Measurements from ENCODE around the gene NUDT12. TPM values are rescaled to one million over a fixed set of nuclear protein-coding genes. Genes with fewer than 3 reads are reported as not detected.

The NUDT12 gene
- total RNA-seq, 2 donors from 2014 or later, result 0.24 to 2.2 TPM

DNA sequence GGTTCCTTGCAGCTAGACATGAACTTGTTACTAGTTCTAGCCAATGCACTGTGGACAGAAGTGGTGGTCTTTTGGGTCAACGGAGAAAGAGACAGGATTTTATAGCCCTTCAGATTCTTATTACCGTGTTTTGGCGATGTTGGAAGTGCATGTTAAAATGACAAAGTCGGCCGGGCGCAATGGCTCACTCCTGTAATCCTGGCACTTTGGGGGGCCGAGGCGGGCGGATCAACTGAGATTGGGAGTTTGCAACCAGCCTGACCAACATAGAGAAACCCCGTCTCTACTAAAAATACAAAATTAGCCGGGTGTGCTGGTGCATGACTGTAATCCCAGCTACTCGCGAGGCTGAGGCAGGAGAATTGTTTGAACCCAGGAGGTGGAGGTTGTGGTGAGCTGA, 9.1 kb upstream of the NUDT12 start:
- DNase-seq (no peak), ATAC-seq (replicated peaks in 1 of 2) (no peak)
- no peaks in the 10 kb centered on the region for H3K9me3 Mint-ChIP-seq
- H3K4me1 Mint-ChIP-seq (ENCODE audit: low read depth), result no peaks in the 10 kb centered on the region
- no peaks in the 10 kb centered on the region for H3K27me3 Mint-ChIP-seq (ENCODE audit: low read depth)
- H3K36me3 Mint-ChIP-seq (ENCODE audit: insufficient read depth in 2 of 2), result no peaks in the 10 kb centered on the region
- H3K27ac Mint-ChIP-seq, result no peak overlapping the region
- H3K4me3 Mint-ChIP-seq, result no peak overlapping the region

DNA sequence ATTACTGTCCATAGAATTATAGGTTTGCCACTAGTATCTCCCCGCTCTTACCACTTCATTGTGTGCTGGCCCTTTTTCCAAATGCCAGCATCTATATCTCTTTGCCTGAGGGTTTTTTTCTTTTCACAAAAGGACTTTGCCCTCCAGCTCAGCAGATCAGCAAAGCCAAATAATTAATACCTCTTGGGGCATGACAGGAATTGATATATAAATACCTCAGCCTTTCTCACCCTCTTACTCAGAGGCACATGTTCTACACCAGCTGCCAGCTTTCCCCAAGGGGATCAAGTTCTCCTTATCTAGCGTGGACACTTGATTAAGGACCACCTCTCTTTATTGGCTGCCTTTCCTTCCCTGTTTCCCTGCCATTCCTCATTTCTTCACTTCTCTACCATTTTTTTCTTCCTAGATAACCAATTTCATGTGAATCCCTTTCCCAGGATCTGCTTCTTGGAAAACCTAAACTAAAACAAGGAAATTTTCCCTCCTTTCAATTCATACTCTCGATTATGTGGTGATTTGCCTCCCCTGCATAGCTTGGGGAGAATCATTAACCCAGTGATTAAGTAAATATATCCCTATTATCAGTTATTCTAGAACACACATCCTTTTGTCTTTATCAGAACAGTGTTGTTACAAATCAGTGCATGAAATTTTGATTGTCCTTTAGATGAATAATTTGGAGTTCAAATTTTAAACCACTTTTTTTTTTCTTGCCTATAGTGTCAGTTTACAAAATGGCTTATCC, 6.9 kb upstream of the NUDT12 start:
- ATAC-seq (replicated peaks in 1 of 2), result no peak
- Mint-ChIP-seq H3K27ac (no peak overlapping the region), H3K4me3 (no peak overlapping the region), H3K9me3 (no peaks in the 10 kb centered on the region), H3K36me3 (ENCODE audit: insufficient read depth in 2 of 2) (no peaks in the 10 kb centered on the region), H3K27me3 (ENCODE audit: low read depth) (no peaks in the 10 kb centered on the region), H3K4me1 (ENCODE audit: low read depth) (no peaks in the 10 kb centered on the region)
- DNase-seq, result no peak

DNA sequence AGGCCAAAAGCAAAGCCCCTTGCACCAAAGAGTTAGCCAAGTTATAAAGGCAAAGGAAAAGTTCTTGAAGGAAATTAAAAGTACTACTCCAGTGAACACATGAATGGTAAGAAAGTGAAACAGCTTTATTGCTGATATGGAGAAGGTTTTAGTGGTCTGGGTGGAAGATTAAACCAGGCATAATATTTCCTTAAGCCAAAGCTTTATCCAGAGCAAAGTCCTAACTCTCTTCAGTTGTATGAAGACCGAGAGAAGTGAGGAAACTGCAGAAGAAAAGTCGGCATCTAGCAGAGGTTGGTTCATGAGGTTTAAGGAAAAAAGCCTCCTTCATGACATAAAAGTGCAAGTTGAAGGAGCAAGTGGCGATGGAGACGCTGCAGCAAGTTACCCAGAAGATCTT, 3.1 kb upstream of the NUDT12 start:
- no peak for DNase-seq
- Mint-ChIP-seq H3K4me1 (ENCODE audit: low read depth) (peaks cover 5% of the 10 kb centered on the region), H3K27me3 (ENCODE audit: low read depth) (peaks cover 7% of the 10 kb centered on the region), H3K4me3 (no peak overlapping the region), H3K36me3 (ENCODE audit: insufficient read depth in 2 of 2) (no peaks in the 10 kb centered on the region), H3K9me3 (no peaks in the 10 kb centered on the region), H3K27ac (no peak overlapping the region)
- no peak for ATAC-seq (replicated peaks in 1 of 2)

GRCh38 chr5:103561685-103562452, 720 bp downstream of the NUDT12 start:
- no peaks in the 10 kb centered on the region for H3K36me3 Mint-ChIP-seq (ENCODE audit: insufficient read depth in 2 of 2)
- peak overlapping the region; percentile 71 for H3K27ac Mint-ChIP-seq
- H3K4me3 Mint-ChIP-seq, result peak overlapping the region; percentile 74 to 85
- DNase-seq (no peak), ATAC-seq (replicated peaks in 1 of 2) (peak in 1 of 2 donors; percentile 46)
- H3K4me1 Mint-ChIP-seq (ENCODE audit: low read depth), result peaks cover 5% of the 10 kb centered on the region
- no peaks in the 10 kb centered on the region for H3K9me3 Mint-ChIP-seq
- H3K27me3 Mint-ChIP-seq (ENCODE audit: low read depth), result peaks cover 7% of the 10 kb centered on the region

DNA sequence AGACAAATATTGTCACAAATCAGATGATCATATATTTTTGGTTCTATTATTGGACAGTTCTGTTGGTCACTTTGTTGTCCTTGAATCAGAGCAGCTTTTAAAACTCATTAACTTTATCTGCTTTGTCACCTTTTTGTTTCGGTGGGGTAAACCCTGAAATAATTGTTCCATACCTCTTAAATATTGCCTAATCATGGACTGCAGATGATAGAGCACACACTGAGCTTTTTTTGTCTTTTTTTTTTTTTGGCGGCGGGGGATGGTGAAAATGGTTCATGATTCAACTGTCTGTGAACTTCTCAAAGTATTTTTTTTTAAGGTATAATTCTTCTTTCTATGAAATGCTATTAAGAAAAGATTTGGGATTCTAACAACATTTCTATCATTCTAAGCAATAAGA, 1.8 kb downstream of the NUDT12 start:
- Mint-ChIP-seq H3K27ac (no peak overlapping the region), H3K4me1 (ENCODE audit: low read depth) (peaks cover 5% of the 10 kb centered on the region), H3K36me3 (ENCODE audit: insufficient read depth in 2 of 2) (no peaks in the 10 kb centered on the region), H3K9me3 (no peaks in the 10 kb centered on the region), H3K4me3 (no peak overlapping the region), H3K27me3 (ENCODE audit: low read depth) (peaks cover 7% of the 10 kb centered on the region)
- DNase-seq, result no peak
- no peak for ATAC-seq (replicated peaks in 1 of 2)

- no peak for ATAC-seq (replicated peaks in 1 of 2)
- H3K36me3 Mint-ChIP-seq (ENCODE audit: insufficient read depth in 2 of 2), result no peaks in the 10 kb centered on the region
Measured at GRCh38 chr5:103546858-103547257, 15.7 kb downstream of the NUDT12 start.

GRCh38 chr5:103542441-103542840, 20.1 kb downstream of the NUDT12 start:
- Mint-ChIP-seq H3K36me3 (ENCODE audit: insufficient read depth in 2 of 2) (no peaks in the 10 kb centered on the region), H3K4me3 (no peak overlapping the region), H3K27ac (no peak overlapping the region), H3K27me3 (ENCODE audit: low read depth) (no peaks in the 10 kb centered on the region), H3K4me1 (ENCODE audit: low read depth) (no peaks in the 10 kb centered on the region), H3K9me3 (no peaks in the 10 kb centered on the region)
- no peak for ATAC-seq (replicated peaks in 1 of 2)
- no peak for DNase-seq

More at GRCh38 chr5:103546858-103547257, 15.7 kb downstream of the NUDT12 start:
- Mint-ChIP-seq H3K4me1 (ENCODE audit: low read depth) (no peaks in the 10 kb centered on the region), H3K9me3 (no peaks in the 10 kb centered on the region), H3K27me3 (ENCODE audit: low read depth) (no peaks in the 10 kb centered on the region), H3K4me3 (no peak overlapping the region), H3K27ac (no peak overlapping the region)
- no peak for DNase-seq

- Mint-ChIP-seq H3K9me3 (no peaks in the 10 kb centered on the region), H3K4me1 (ENCODE audit: low read depth) (no peaks in the 10 kb centered on the region), H3K36me3 (ENCODE audit: insufficient read depth in 2 of 2) (no peaks in the 10 kb centered on the region), H3K4me3 (no peak overlapping the region), H3K27ac (no peak overlapping the region), H3K27me3 (ENCODE audit: low read depth) (no peaks in the 10 kb centered on the region)
- DNase-seq (no peak), ATAC-seq (replicated peaks in 1 of 2) (no peak)
Measured at GRCh38 chr5:103541569-103541968, 21.0 kb downstream of the NUDT12 start.

DNA sequence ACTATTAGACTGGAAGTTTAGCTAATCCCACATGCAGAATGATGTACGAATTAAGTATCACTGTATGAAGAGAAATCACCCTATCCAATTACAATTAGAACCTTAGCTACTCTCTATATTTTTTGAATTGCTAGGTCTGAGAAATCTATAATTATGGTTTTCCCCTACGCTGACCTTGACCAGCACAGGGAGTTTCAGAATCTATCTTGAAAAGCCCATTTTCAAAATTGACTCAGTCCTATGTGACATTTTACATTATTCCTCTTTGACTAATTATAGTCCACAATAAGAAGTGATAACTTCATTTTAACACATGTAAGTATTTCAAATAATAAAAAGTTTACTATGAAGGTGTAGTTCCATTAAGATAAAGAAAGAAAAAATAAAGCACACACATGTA, 21.5 kb downstream of the NUDT12 start:
- DNase-seq (no peak), ATAC-seq (replicated peaks in 1 of 2) (no peak)
- peaks cover 4% of the 10 kb centered on the region for H3K27me3 Mint-ChIP-seq (ENCODE audit: low read depth)
- H3K4me1 Mint-ChIP-seq (ENCODE audit: low read depth), result no peaks in the 10 kb centered on the region
- H3K9me3 Mint-ChIP-seq, result no peaks in the 10 kb centered on the region
- no peaks in the 10 kb centered on the region for H3K36me3 Mint-ChIP-seq (ENCODE audit: insufficient read depth in 2 of 2)
- no peak overlapping the region for H3K4me3 Mint-ChIP-seq
- H3K27ac Mint-ChIP-seq, result no peak overlapping the region

DNA sequence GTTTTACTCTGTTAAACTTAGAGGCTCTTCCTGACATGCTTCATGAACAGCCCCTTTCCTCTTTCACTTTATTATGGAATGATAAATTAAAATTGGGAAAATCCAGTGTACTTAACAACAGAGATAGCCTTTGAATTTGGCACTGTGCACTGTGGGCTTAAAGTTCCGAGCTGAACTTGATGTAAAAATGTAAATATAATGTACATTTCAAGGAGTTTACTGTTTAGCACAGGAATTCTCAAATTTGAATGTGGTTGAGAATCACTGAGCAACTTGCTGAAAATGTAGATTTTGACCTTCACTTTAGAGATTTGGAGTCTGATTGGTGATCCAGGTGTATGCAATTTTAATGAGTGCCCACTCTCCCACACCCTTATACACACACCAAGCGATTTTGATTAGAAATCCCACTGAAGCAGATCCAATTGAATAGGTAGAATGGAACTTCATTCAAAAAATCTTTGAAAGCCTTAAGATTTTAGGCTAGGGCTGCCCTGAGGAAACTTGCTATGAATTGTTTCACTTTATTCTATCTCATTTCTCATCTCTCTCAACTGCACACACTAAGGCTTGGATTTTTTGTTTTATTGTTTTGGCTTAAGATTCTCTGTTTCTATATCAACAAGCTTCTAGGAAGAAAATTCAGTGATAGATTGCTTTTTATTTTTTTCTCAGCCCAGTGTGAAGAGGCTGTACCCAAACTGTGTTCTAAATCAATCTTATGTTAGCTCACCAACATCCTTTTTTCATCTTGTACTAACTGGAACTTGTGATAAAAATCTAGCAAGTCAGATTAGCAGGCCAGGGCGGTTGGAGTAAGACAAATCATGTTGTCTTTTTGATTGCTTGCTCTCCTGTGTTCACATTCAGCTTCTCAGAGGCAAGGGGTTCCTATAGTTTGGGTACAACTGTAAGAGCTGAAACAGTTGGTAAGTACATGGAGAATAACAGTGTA, 22.9 kb downstream of the NUDT12 start:
- Mint-ChIP-seq H3K27ac (no peak overlapping the region), H3K9me3 (no peaks in the 10 kb centered on the region), H3K27me3 (ENCODE audit: low read depth) (peaks cover 5% of the 10 kb centered on the region), H3K4me3 (no peak overlapping the region), H3K36me3 (ENCODE audit: insufficient read depth in 2 of 2) (no peaks in the 10 kb centered on the region), H3K4me1 (ENCODE audit: low read depth) (no peaks in the 10 kb centered on the region)
- no peak for ATAC-seq (replicated peaks in 1 of 2)
- DNase-seq, result no peak

GRCh38 chr5:103532086-103532734, 30.4 kb downstream of the NUDT12 start:
- no peak for ATAC-seq (replicated peaks in 1 of 2)

GRCh38 chr5:103526164-103526915, 36.2 kb downstream of the NUDT12 start:
- Mint-ChIP-seq H3K27me3 (ENCODE audit: low read depth) (peaks cover 7% of the 10 kb centered on the region), H3K4me1 (ENCODE audit: low read depth) (no peaks in the 10 kb centered on the region), H3K27ac (no peak overlapping the region), H3K4me3 (no peak overlapping the region), H3K9me3 (no peaks in the 10 kb centered on the region), H3K36me3 (ENCODE audit: insufficient read depth in 2 of 2) (no peaks in the 10 kb centered on the region)
- DNase-seq (no peak), ATAC-seq (replicated peaks in 1 of 2) (no peak)

More at GRCh38 chr5:103532086-103532734, 30.4 kb downstream of the NUDT12 start:
- Mint-ChIP-seq H3K27me3 (ENCODE audit: low read depth) (peaks cover 5% of the 10 kb centered on the region), H3K27ac (no peak overlapping the region), H3K9me3 (no peaks in the 10 kb centered on the region), H3K4me1 (ENCODE audit: low read depth) (no peaks in the 10 kb centered on the region), H3K4me3 (no peak overlapping the region), H3K36me3 (ENCODE audit: insufficient read depth in 2 of 2) (no peaks in the 10 kb centered on the region)
- no peak for DNase-seq

Measured in activated T-cell treated with anti-CD3 and anti-CD28 coated beads, Interleukin-2, amount 50 U/mL, for 72 hours (primary cell).